Liver (tissue), 9 donors: Measurements from ENCODE around the gene ZNF143. TPM values are rescaled to one million over a fixed set of nuclear protein-coding genes. Genes with fewer than 3 reads are reported as not detected.

ENCODE experiments used
- DNase-seq: peaks from one replicate; pipeline ENCODE4 v3.0.0-alpha.2; 2017; ENCODE audit warnings: low spot score
- H3K27ac ChIP-seq, 2 donors: one replicate each; pipeline ENCODE4 v1.7.0; 2013; ENCODE audit warnings: inconsistent platforms in 2 of 2, low read length in 2 of 2, control low read depth in 1 of 2, low read depth in 1 of 2, mild to moderate bottlenecking in 1 of 2
- H3K27me3 ChIP-seq, 4 donors: one replicate each; pipeline versions ENCODE4 v1.6.1 to v1.7.0; 2013; ENCODE audit warnings: low read length in 3 of 4, inconsistent platforms in 1 of 4, mild to moderate bottlenecking in 1 of 4, moderate library complexity in 1 of 4; ENCODE audit not compliant: control insufficient read depth in 4 of 4, insufficient read depth in 4 of 4
- H3K36me3 ChIP-seq, 4 donors: one replicate each; pipeline versions ENCODE4 v1.6.1 to v1.7.0; 2013; ENCODE audit warnings: low read length in 3 of 4, mild to moderate bottlenecking in 3 of 4, low read depth in 1 of 4, moderate library complexity in 1 of 4; ENCODE audit not compliant: control insufficient read depth in 4 of 4, insufficient read depth in 3 of 4
- H3K4me1 ChIP-seq, 4 donors: one replicate each; pipeline versions ENCODE4 v1.6.1 to v1.7.0; 2013; ENCODE audit warnings: low read length in 3 of 4, mild to moderate bottlenecking in 3 of 4, moderate library complexity in 1 of 4; ENCODE audit not compliant: control insufficient read depth in 4 of 4, insufficient read depth in 4 of 4
- H3K4me3 ChIP-seq, 3 donors: one replicate each; pipeline versions ENCODE4 v1.6.1 to v1.7.0; 2013; ENCODE audit warnings: low read length in 3 of 3, control low read depth in 1 of 3, low read depth in 1 of 3, mild to moderate bottlenecking in 1 of 3
- H3K9ac ChIP-seq, 2 donors: one replicate each; pipeline ENCODE4 v1.7.0; 2013; ENCODE audit warnings: low read length in 2 of 2, mild to moderate bottlenecking in 2 of 2, moderate library complexity in 2 of 2, control low read depth in 1 of 2, low read depth in 1 of 2
- H3K9me3 ChIP-seq, 4 donors: one replicate each; pipeline versions ENCODE4 v1.6.1 to v1.7.0; 2013; ENCODE audit warnings: low read length in 3 of 4; ENCODE audit not compliant: control insufficient read depth in 4 of 4
- FOXA1 ChIP-seq: IDR thresholded peaks from 2 replicates; pipeline ENCODE4 v1.6.1; 2016; ENCODE audit warnings: antibody characterized with exemption
- JUND ChIP-seq, 2 donors: IDR thresholded peaks; 2 replicates each; pipeline ENCODE4 v1.6.1; 2016; ENCODE audit warnings: antibody characterized with exemption in 2 of 2
- MAX ChIP-seq: IDR thresholded peaks from 2 replicates; pipeline ENCODE4 v1.6.1; 2016; ENCODE audit warnings: antibody characterized with exemption
- NR2F2 ChIP-seq: IDR thresholded peaks from 2 replicates; pipeline ENCODE4 v1.6.1; 2016; ENCODE audit warnings: antibody characterized with exemption
- RAD21 ChIP-seq, 2 donors: IDR thresholded peaks; 2 replicates each; pipeline ENCODE4 v1.6.1; 2016; ENCODE audit warnings: antibody characterized with exemption in 2 of 2, mild to moderate bottlenecking in 2 of 2
- REST ChIP-seq: IDR thresholded peaks from 2 replicates; pipeline ENCODE4 v1.6.1; 2016; ENCODE audit warnings: antibody characterized with exemption, mild to moderate bottlenecking
- RXRA ChIP-seq, 2 donors: IDR thresholded peaks; 2 replicates each; pipeline ENCODE4 v1.6.1; 2017 to 2018; ENCODE audit warnings: antibody characterized with exemption in 2 of 2, mild to moderate bottlenecking in 1 of 2
- SP1 ChIP-seq: IDR thresholded peaks from 2 replicates; pipeline ENCODE4 v1.6.1; 2018; ENCODE audit warnings: antibody characterized with exemption, mild to moderate bottlenecking
- YY1 ChIP-seq: IDR thresholded peaks from 2 replicates; pipeline ENCODE4 v1.6.1; 2016; ENCODE audit warnings: antibody characterized with exemption, mild to moderate bottlenecking
- WGBS: extraction: QIAGEN DNeasy Blood & Tissue Kit; methylation state at CpG from one replicate; pipeline ENCODE4 v1.1.7; 2013; 5-methylcytosine and 5-hydroxymethylcytosine counted together
- polyA plus RNA-seq, 2 donors: library from polyadenylated mRNA; stranded (reverse) in 1 of 2; unstranded in 1 of 2; fragments of 200-250 nt in 1 of 2; fragments of >200 nt in 1 of 2; fragmentation: Nextera tagmentation in 1 of 2; extraction: Ambion mirVana in 1 of 2; gene quantifications; one replicate each; pipeline versions ENCODE4 v1.2.1 to v1.2.3, GENCODE V29; 2013 to 2015
- total RNA-seq, 2 donors: library from RNA; depleted of rRNA; stranded (reverse); fragments of >200 nt; gene quantifications; one replicate each; pipeline ENCODE4 v1.2.3, GENCODE V29; 2014
- TF ChIP-seq, protein P1 (sequence below): IDR thresholded peaks from 2 replicates; pipeline ENCODE4 v1.6.1; 2016; ENCODE audit warnings: antibody characterized with exemption
- TF ChIP-seq, protein P2 (sequence below): IDR thresholded peaks from 2 replicates; pipeline ENCODE4 v1.6.1; 2016; ENCODE audit warnings: antibody characterized with exemption
- TF ChIP-seq, protein P3 (sequence below): fragments of 150-350 bp; IDR thresholded peaks from 2 replicates; pipeline ENCODE4 v1.5.1; 2017; ENCODE audit warnings: improper control_type of control experiment, low read depth, low read length; ENCODE audit not compliant: missing input control
- donor health status: healthy.
- donor health status: healthy.
- donor health status: healthy.
- donor health status: healthy.
- donor health status: healthy.

The ZNF143 gene
- total and polyA plus RNA-seq, 4 donors = 4.3 to 20.4 (median 12.2) TPM

DNA sequence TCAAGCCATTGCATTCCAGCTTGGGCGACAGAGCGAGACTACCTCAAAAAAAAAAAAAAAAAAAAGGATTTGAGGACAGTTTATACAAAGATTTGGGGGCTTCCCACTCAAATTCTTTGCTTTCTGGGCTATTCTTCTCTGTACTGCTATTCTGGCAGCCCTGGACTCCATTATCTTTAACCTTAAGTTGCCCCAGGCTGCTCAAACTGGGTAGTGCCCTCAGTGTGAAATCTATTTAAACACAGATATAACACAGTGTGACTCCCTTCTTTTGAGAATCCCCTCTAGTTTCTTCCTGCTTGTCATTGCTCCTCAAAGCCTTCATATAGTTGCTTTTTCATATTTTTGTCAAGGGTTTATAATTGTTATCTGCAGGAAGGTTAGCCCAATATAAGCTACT lies 63.2 kb downstream of the ZNF143 start:
- Histone ChIP-seq H3K9me3 (no peaks in the 10 kb centered on the region), H3K9ac (no peak overlapping the region), H3K27ac (no peak overlapping the region), H3K4me3 (no peak overlapping the region), H3K36me3 (peaks cover 3 to 8% (median 6%) of the 10 kb centered on the region in 4 donors), H3K27me3 (no peaks in the 10 kb centered on the region), H3K4me1 (peaks cover 0 to 2% (median 0%) of the 10 kb centered on the region in 4 donors)
- 98% methylated on average over 2 of the region's 2 CpGs for WGBS
- no peak for TF ChIP-seq JUND (IDR thresholded peaks at IDR 0.05)
- no peak for TF ChIP-seq REST
- no peak for TF ChIP-seq RAD21 (IDR thresholded peaks at IDR 0.05)
- TF ChIP-seq, protein P1, sequence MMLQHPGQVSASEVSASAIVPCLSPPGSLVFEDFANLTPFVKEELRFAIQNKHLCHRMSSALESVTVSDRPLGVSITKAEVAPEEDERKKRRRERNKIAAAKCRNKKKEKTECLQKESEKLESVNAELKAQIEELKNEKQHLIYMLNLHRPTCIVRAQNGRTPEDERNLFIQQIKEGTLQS = no peak
- TF ChIP-seq, protein P2, sequence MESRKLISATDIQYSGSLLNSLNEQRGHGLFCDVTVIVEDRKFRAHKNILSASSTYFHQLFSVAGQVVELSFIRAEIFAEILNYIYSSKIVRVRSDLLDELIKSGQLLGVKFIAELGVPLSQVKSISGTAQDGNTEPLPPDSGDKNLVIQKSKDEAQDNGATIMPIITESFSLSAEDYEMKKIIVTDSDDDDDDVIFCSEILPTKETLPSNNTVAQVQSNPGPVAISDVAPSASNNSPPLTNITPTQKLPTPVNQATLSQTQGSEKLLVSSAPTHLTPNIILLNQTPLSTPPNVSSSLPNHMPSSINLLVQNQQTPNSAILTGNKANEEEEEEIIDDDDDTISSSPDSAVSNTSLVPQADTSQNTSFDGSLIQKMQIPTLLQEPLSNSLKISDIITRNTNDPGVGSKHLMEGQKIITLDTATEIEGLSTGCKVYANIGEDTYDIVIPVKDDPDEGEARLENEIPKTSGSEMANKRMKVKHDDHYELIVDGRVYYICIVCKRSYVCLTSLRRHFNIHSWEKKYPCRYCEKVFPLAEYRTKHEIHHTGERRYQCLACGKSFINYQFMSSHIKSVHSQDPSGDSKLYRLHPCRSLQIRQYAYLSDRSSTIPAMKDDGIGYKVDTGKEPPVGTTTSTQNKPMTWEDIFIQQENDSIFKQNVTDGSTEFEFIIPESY = no peak
- TF ChIP-seq RXRA (IDR thresholded peaks at IDR 0.05) = no peak
- DNase-seq = no peak

DNA sequence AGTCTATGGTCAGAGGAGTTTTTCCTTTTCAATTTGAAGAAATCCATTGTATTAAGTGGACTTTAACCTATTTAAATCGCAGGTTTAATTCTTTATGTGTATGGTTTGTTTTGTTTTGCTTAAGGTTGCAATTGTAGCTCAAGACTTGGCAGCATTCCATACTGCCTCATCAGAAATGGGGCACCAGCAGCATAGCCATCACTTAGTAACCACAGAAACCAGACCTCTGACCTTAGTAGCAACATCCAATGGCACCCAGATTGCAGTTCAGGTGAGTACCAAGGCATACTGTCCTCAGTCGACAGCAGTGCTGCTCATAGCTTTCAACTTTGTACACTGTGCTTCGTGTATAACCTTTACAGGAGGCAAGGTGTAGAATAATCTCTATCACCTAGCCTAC lies 64.3 kb downstream of the ZNF143 start:
- Histone ChIP-seq H3K4me3 (no peak overlapping the region), H3K4me1 (peaks cover 0 to 2% (median 0%) of the 10 kb centered on the region in 4 donors), H3K36me3 (peaks cover 0 to 8% (median 6%) of the 10 kb centered on the region in 4 donors), H3K27ac (no peak overlapping the region), H3K9ac (no peak overlapping the region), H3K9me3 (no peaks in the 10 kb centered on the region), H3K27me3 (no peaks in the 10 kb centered on the region)
- TF ChIP-seq RAD21 (IDR thresholded peaks at IDR 0.05) (no peak), NR2F2 (no peak), YY1 (no peak), FOXA1 (no peak), SP1 (no peak), JUND (IDR thresholded peaks at IDR 0.05) (no peak), RXRA (IDR thresholded peaks at IDR 0.05) (no peak), MAX (no peak)
- TF ChIP-seq, protein P3, sequence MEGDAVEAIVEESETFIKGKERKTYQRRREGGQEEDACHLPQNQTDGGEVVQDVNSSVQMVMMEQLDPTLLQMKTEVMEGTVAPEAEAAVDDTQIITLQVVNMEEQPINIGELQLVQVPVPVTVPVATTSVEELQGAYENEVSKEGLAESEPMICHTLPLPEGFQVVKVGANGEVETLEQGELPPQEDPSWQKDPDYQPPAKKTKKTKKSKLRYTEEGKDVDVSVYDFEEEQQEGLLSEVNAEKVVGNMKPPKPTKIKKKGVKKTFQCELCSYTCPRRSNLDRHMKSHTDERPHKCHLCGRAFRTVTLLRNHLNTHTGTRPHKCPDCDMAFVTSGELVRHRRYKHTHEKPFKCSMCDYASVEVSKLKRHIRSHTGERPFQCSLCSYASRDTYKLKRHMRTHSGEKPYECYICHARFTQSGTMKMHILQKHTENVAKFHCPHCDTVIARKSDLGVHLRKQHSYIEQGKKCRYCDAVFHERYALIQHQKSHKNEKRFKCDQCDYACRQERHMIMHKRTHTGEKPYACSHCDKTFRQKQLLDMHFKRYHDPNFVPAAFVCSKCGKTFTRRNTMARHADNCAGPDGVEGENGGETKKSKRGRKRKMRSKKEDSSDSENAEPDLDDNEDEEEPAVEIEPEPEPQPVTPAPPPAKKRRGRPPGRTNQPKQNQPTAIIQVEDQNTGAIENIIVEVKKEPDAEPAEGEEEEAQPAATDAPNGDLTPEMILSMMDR = no peak
- DNase-seq = no peak
- WGBS = 90% methylated on average over 3 of the region's 3 CpGs
